Right lobe of liver (tissue), 4 donors: Measurements from ENCODE around the gene SRD5A1.

Experiments used
- CTCF ChIP-seq, 4 donors: fragments of 200-600 bp in 3 of 4; fragments of 450-650 bp in 1 of 4; IDR thresholded peaks; one replicate each; pipeline versions ENCODE4 v1.5.1 to v1.8.0; 2016 to 2022; ENCODE audit warnings: antibody characterized with exemption in 4 of 4, mild to moderate bottlenecking in 2 of 4
- POLR2A ChIP-seq: fragments of 450-650 bp; IDR thresholded peaks from one replicate; pipeline ENCODE4 v1.6.1; 2017; ENCODE audit warnings: antibody characterized with exemption, mild to moderate bottlenecking
- donor health status: DM: no; HTN: no; CAD: no.
- donor health status: DM: no; HTN: no; CAD: no.
- donor health status: DM: no; HTN: yes; CAD: no.

- TF ChIP-seq CTCF (IDR thresholded peaks at IDR 0.05) (no peak), POLR2A (no peak)
These were observed 88.8 kb downstream of the SRD5A1 start for GRCh38 chr5:6722015-6722414.
